K562 (cell line): ENCODE measurements around the gene ANAPC5. TPM values are rescaled to one million over a fixed set of nuclear protein-coding genes. Genes with fewer than 3 reads are reported as not detected.

Experiments
- ATAC-seq: fragments of 200-7000 bp; cut with Tn5 transposase; 3 replicates; pipeline ENCODE4 v1.9.1; 2020; ENCODE audit warnings: moderate library complexity
- BruUV-seq: library from RNA; stranded (reverse); fragments of 400-500 nt; replicated peaks from 2 replicates; lab custom pipeline; 2021; lab: Mats Ljungman, UMichigan
- CTCF ChIA-PET: fragments of 300-600 bp; formaldehyde crosslinking; extraction: SDS; loops from one replicate; lab custom pipeline; 2021; ENCODE audit warnings: low intra/inter-chr PET ratio; lab: Yijun Ruan, JAX
- POLR2A ChIA-PET: fragments of 300-600, 350-650 bp; sonication (Branson Sonifier 250); formaldehyde crosslinking; extraction: SDS; loops from one replicate; lab custom pipeline; 2021; ENCODE audit warnings: antibody characterized with exemption, inconsistent platforms; lab: Yijun Ruan, JAX
- DNase-seq, 4 experiments: peaks; one replicate each; pipeline versions ENCODE4 v3.0.0 to v3.0.0-alpha.2; 2011 to 2018; ENCODE audit warnings: low spot score in 3 of 4, mixed read lengths in 3 of 4; ENCODE audit errors: extremely low read depth in 1 of 4
- FAIRE-seq: peaks from 2 replicates; lab custom pipeline; 2011; peaks lifted over from hg19 to GRCh38; lab: Jason Lieb, UNC
- H2AFZ ChIP-seq: 2 replicates; pipeline ENCODE4 v1.6.0; 2011; ENCODE audit warnings: low read depth, low read length, control low read depth, inconsistent platforms
- H3K27ac ChIP-seq: fragments of 200-600 bp; 3 replicates; pipeline ENCODE4 v1.8.0; 2011; ENCODE audit warnings: low read depth, mild to moderate bottlenecking, control low read depth, inconsistent platforms, low read length, moderate library complexity, mixed read lengths; ENCODE audit errors: extremely low read depth
- H3K27me3 ChIP-seq, 2 experiments: fragments of 300-600 bp in 1 of 2; 2 replicates in 1 of 2; 3 replicates in 1 of 2; pipeline versions ENCODE4 v1.6.0 to v1.8.0; 2011; ENCODE audit warnings: inconsistent platforms in 2 of 2, low read length in 2 of 2, mild to moderate bottlenecking in 1 of 2, mixed read lengths in 1 of 2, moderate library complexity in 1 of 2; ENCODE audit not compliant: control insufficient read depth in 2 of 2, insufficient read depth in 2 of 2
- H3K36me3 ChIP-seq: fragments of 300-600 bp; 3 replicates; pipeline ENCODE4 v1.8.0; 2011; ENCODE audit warnings: mild to moderate bottlenecking, low read length, inconsistent platforms; ENCODE audit not compliant: control insufficient read depth, insufficient read depth
- H3K4me1 ChIP-seq, 2 experiments: fragments of 200-600 bp in 1 of 2; replicated peaks in 1 of 2; 2 replicates in 1 of 2; 3 replicates in 1 of 2; pipeline versions ENCODE4 v1.5.1 to v1.8.0; 2011; ENCODE audit warnings: inconsistent platforms in 2 of 2, low read length in 2 of 2, mild to moderate bottlenecking in 1 of 2, mixed read lengths in 1 of 2, moderate library complexity in 1 of 2; ENCODE audit not compliant: control insufficient read depth in 2 of 2, insufficient read depth in 2 of 2
- H3K4me2 ChIP-seq: 2 replicates; pipeline ENCODE4 v1.6.1; 2011; ENCODE audit warnings: low read length, control low read depth, inconsistent platforms, mixed read lengths; ENCODE audit not compliant: insufficient read depth
- H3K4me3 ChIP-seq: fragments of 200-600 bp; sonication (generic), shearing (Covaris generic); 2 replicates; pipeline ENCODE4 v1.5.1; 2016; ENCODE audit warnings: control low read depth, inconsistent platforms
- H3K79me2 ChIP-seq: fragments of 200-600 bp; 3 replicates; pipeline ENCODE4 v1.8.0; 2011; ENCODE audit warnings: low read length, inconsistent platforms; ENCODE audit not compliant: control insufficient read depth, insufficient read depth
- H3K9ac ChIP-seq, 2 experiments: 2 replicates each; pipeline versions ENCODE4 v1.6.0 to v1.6.1; 2011; ENCODE audit warnings: low read depth in 2 of 2, low read length in 2 of 2, control low read depth in 1 of 2, inconsistent platforms in 1 of 2, mild to moderate bottlenecking in 1 of 2, mixed read lengths in 1 of 2; ENCODE audit not compliant: insufficient read depth in 1 of 2
- H3K9me1 ChIP-seq: one replicate; pipeline ENCODE4 v1.6.0; 2011; ENCODE audit warnings: inconsistent platforms, mild to moderate bottlenecking, low read length, moderate library complexity; ENCODE audit not compliant: control insufficient read depth, insufficient read depth
- H3K9me3 ChIP-seq: replicated peaks from 2 replicates; pipeline ENCODE4 v1.5.1; 2011; ENCODE audit warnings: low read depth, low read length, inconsistent platforms; ENCODE audit not compliant: control insufficient read depth, insufficient read depth
- H4K20me1 ChIP-seq: replicated peaks from 2 replicates; pipeline ENCODE4 v1.6.1; 2011; ENCODE audit warnings: low read length, inconsistent platforms, mixed read lengths; ENCODE audit not compliant: control insufficient read depth, insufficient read depth
- BRCA1 ChIP-seq, 2 experiments: fragments of 450-650 bp in 1 of 2; sonication (generic) in 1 of 2; formaldehyde crosslinking in 1 of 2; IDR thresholded peaks; 2 replicates each; pipeline versions ENCODE4 v1.5.0 to v1.6.1; 2017 to 2020; ENCODE audit warnings: mild to moderate bottlenecking in 1 of 2, missing genetic modification reagents in 1 of 2
- DIDO1 ChIP-seq: fragments of 450-650 bp; IDR thresholded peaks from 2 replicates; pipeline ENCODE4 v1.6.1; 2016; ENCODE audit warnings: low read depth, missing biosample characterization, missing genetic modification characterization
- EGR1 ChIP-seq: fragments of 450-650 bp; conservative IDR thresholded peaks from 2 replicates; pipeline ENCODE4 v1.6.1; 2017; ENCODE audit warnings: mild to moderate bottlenecking
- HDAC2 ChIP-seq: fragments of 450-650 bp; IDR thresholded peaks from 2 replicates; pipeline ENCODE4 v1.6.1; 2016; ENCODE audit warnings: mild to moderate bottlenecking
- HDAC6 ChIP-seq: IDR thresholded peaks from 2 replicates; pipeline ENCODE4 v1.6.1; 2012; ENCODE audit warnings: low read depth, mild to moderate bottlenecking, control low read depth, inconsistent platforms, low read length, moderate library complexity
- HIVEP1 ChIP-seq: fragments of 250-450 bp; sonication (Bioruptor Pico); IDR thresholded peaks from 2 replicates; pipeline ENCODE4 v1.4.0; 2020; ENCODE audit warnings: mild to moderate bottlenecking
- HNRNPK ChIP-seq: fragments of 200-400 bp; formaldehyde crosslinking; IDR thresholded peaks from one replicate; pipeline ENCODE4 v1.6.1; 2018; ENCODE audit warnings: mild to moderate bottlenecking, low read depth, low read length; ENCODE audit not compliant: poor library complexity, severe bottlenecking
- JUN ChIP-seq, 2 experiments: sonication (generic) in 1 of 2; formaldehyde crosslinking in 1 of 2; IDR thresholded peaks; 2 replicates each; pipeline versions ENCODE4 v1.6.1 to v1.8.0; 2012 to 2022; ENCODE audit warnings: borderline replicate concordance in 2 of 2, mild to moderate bottlenecking in 2 of 2, improper control_type of control experiment in 1 of 2, low read depth in 1 of 2, low read length in 1 of 2, missing genetic modification reagents in 1 of 2
- MXI1 ChIP-seq: IDR thresholded peaks from 2 replicates; pipeline ENCODE4 v1.6.1; 2011; ENCODE audit warnings: low read depth, mild to moderate bottlenecking, improper control_type of control experiment, low read length
- NFE2L1 ChIP-seq: fragments of 450-650 bp; IDR thresholded peaks from 2 replicates; pipeline ENCODE4 v1.6.1; 2016; ENCODE audit warnings: missing genetic modification characterization, low read depth, mild to moderate bottlenecking, missing compliant biosample characterization, moderate library complexity, borderline replicate concordance
- RBM25 ChIP-seq: fragments of 200-400 bp; formaldehyde crosslinking; IDR thresholded peaks from 2 replicates; pipeline ENCODE4 v1.6.1; 2018; ENCODE audit warnings: low read length, low read depth, moderate library complexity; ENCODE audit not compliant: severe bottlenecking
- SIX5 ChIP-seq, 2 experiments: IDR thresholded peaks; 2 replicates each; pipeline ENCODE4 v1.6.1; 2011; ENCODE audit warnings: low read length in 2 of 2, borderline replicate concordance in 1 of 2, low read depth in 1 of 2, mild to moderate bottlenecking in 1 of 2, moderate library complexity in 1 of 2; ENCODE audit not compliant: insufficient read depth in 1 of 2
- WGBS: fragments of 100-300 bp; shearing (Covaris generic); methylation state at CpG from one replicate; pipeline ENCODE4 v1.1.6; 2016; ENCODE audit warnings: low coverage, mixed read lengths; ENCODE audit not compliant: insufficient coverage; ENCODE audit errors: missing lambda C conversion rate; 5-methylcytosine and 5-hydroxymethylcytosine counted together
- in situ Hi-C: fragments of 300-500 bp; cut with MboI; formaldehyde crosslinking; loops from 4 replicates; pipeline ENCODE4 v1.15.0; 2018; ENCODE audit warnings: inconsistent platforms, mixed read lengths
- intact Hi-C: fragments of 100-400 bp; cut with micrococcal nuclease; formaldehyde crosslinking; loops from 2 replicates; pipeline ENCODE4 v1.14.2; 2022
- polyA plus RNA-seq, 8 experiments: library from polyadenylated mRNA; depleted of rRNA in 4 of 8; stranded (reverse) in 5 of 8; unstranded in 3 of 8; fragments of >200 nt; fragmentation: Nextera tagmentation in 2 of 8; fragmentation: Illumina TruSeq in 1 of 8; extraction: Ambion mirVana in 2 of 8; extraction: Trizol in 1 of 8; gene quantifications; 2 replicates each; pipeline versions ENCODE4 v1.2.1 to v1.2.3, GENCODE V29; 2011 to 2014; ENCODE audit warnings: inconsistent platforms in 1 of 8, missing spikeins in 1 of 8
- total RNA-seq, 7 experiments: library from RNA; depleted of rRNA in 6 of 7; stranded (reverse); fragments of >200 nt in 6 of 7; fragmentation: Illumina TruSeq in 2 of 7; extraction: Trizol in 2 of 7; gene quantifications; 2 replicates each; pipeline versions ENCODE4 v1.2.1 to v1.2.3, GENCODE V29; 2011 to 2021; ENCODE audit warnings: low replicate concordance in 1 of 7

ANAPC5 gene
- total and polyA plus RNA-seq, 9 of the 15 experiments (the other 6 are each of a cell fraction or from before 2014, with no cell fraction given) = 136 to 315 (median 197) TPM

- Histone ChIP-seq H3K36me3 (peaks cover 82% of the 10 kb centered on the region), H4K20me1 (no peaks in the 10 kb centered on the region), H2AFZ (no peak overlapping the region), H3K4me3 (no peak overlapping the region), H3K79me2 (peaks cover 32% of the 10 kb centered on the region; the same call in 1 of the 3 replicates), H3K4me2 (no peak overlapping the region), H3K9ac (no peak overlapping the region), H3K4me1 (no peaks in the 10 kb centered on the region), H3K9me3 (no peaks in the 10 kb centered on the region), H3K27me3 (no peaks in the 10 kb centered on the region), H3K27ac (no peak overlapping the region), H3K9me1 (no peaks in the 10 kb centered on the region)
- ChIA-PET CTCF (no interaction called here), POLR2A (interaction anchor here (0.6 to 1.0 kb wide), 2 partner anchors 8 to 26 kb away, joined by 3 to 4 read pairs; no protein-coding TSS in a partner anchor)
- intact Hi-C loops = no loop called here
- in situ Hi-C loops = no loop called here
- DNase-seq = no peak
- FAIRE-seq = no peak
- no peak for ATAC-seq
- TF ChIP-seq SIX5 (IDR thresholded peaks at IDR 0.05; ENCODE audit: borderline replicate concordance in 1 of 2, insufficient read depth in 1 of 2, low read depth in 1 of 2, low read length in 2 of 2) = no peak
- TF ChIP-seq MXI1 = no peak
- no peak for TF ChIP-seq BRCA1 (IDR thresholded peaks at IDR 0.05)
- no peak for TF ChIP-seq BRCA1 (CRISPR knock-in tag; IDR thresholded peaks at IDR 0.05)
- TF ChIP-seq RBM25 = no peak
- no peak for TF ChIP-seq DIDO1 (tag)
- TF ChIP-seq HIVEP1 (CRISPR knock-in tag) = no peak
- TF ChIP-seq EGR1 = no peak
- no peak for TF ChIP-seq HNRNPK
- no peak for TF ChIP-seq HDAC6
- no peak for TF ChIP-seq HDAC2
- no peak for TF ChIP-seq JUN (IDR thresholded peaks at IDR 0.05; ENCODE audit: borderline replicate concordance, low read depth, low read length)
- TF ChIP-seq JUN (CRISPR knock-in tag; IDR thresholded peaks at IDR 0.05; ENCODE audit: borderline replicate concordance) = no peak
- TF ChIP-seq NFE2L1 (tag) = no peak
- no TSS peak for BruUV-seq
- WGBS = 85% methylated on average over 3 of the region's 3 CpGs
Measured at GRCh38 chr12:121314431-121314830, 37.8 kb downstream of the ANAPC5 start.
